CD4-positive, alpha-beta T cell treated with Interleukin-2 at 100 ng/mL for 4 hours (primary cell): ENCODE data around the gene TMIGD3.

Source experiments
- DNase-seq: peaks from one replicate; pipeline ENCODE4 v3.0.0-alpha.2; 2020; ENCODE audit warnings: low spot score

TMIGD3 gene

GRCh38 chr1:111446967-111447892 is 56.2 kb downstream of the TMIGD3 start:
- no peak for DNase-seq

DNA sequence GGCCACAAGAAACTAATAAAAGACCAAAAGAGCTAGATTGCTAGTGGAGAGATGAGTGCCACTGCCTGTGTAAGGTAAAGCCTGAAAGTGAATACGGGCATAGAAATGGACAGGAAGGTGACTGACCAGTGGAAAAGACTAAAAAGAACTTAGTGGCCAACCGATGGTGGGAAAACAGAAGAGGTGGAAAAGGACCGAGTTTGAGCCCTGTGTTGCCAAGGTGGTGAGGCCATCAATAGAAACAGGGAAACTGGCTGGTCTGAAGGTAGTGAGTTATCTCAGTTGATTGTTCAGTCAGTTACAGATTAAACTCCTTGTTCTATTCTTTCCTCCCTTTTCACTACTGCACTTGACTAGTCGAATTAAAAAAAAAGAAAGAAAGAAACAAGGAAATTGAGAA is 56.9 kb downstream of the TMIGD3 start:
- DNase-seq = no peak

DNA sequence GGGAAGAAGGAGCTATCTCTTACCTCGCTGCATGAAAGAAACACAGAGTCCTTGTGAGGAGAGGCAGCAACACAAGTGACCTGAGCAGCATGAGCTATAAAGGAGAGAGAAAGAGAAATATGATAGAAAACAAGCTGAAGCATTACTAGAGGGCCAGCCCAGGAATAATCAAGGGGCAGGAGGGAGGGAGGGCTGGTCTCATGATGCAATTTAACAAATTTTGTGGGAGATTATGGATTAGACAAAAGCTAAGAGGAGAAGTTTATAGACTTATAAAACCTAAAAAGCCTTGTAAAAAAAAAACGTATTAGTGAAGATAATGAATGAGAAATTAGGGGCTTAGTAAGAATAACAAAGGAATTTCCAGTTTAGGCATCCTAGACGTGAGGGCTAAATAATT is 59.4 kb downstream of the TMIGD3 start:
- no peak for DNase-seq

DNA sequence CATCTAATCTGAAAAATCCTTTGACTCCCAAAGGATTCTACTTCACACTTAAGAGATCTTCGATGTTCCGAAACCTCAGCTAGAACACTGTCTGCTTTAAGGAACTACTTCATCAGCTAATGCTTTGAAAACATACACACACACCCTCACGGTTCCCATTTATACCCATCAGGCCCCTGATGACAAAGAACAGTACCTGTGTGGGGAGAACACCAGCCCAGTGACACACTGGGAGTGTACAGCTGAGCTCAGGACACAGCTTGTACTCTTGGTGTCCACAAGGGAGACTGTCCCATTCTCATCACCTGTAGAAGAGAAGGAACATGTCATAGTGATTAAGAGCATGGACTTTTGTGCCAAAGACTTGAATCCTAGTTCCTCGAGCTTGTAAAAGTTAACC is 61.0 kb downstream of the TMIGD3 start:
- DNase-seq = no peak

- DNase-seq = peak; percentile 71
Observed at GRCh38 chr1:111441573-111442192, 61.8 kb downstream of the TMIGD3 start.

GRCh38 chr1:111439461-111440351 is 63.7 kb downstream of the TMIGD3 start:
- DNase-seq = no peak

- no peak for DNase-seq
Observed at GRCh38 chr1:111436726-111437125, 66.7 kb downstream of the TMIGD3 start.
